NOMO-1 (cell line): ENCODE results near the gene GNAI1.

Experiments used
- DNase-seq, 2 experiments: peaks; one replicate each; lab custom pipeline; 2025; ENCODE audit not compliant: unreplicated experiment in 2 of 2; lab: John Stamatoyannopoulos, UW

GNAI1 gene

DNA sequence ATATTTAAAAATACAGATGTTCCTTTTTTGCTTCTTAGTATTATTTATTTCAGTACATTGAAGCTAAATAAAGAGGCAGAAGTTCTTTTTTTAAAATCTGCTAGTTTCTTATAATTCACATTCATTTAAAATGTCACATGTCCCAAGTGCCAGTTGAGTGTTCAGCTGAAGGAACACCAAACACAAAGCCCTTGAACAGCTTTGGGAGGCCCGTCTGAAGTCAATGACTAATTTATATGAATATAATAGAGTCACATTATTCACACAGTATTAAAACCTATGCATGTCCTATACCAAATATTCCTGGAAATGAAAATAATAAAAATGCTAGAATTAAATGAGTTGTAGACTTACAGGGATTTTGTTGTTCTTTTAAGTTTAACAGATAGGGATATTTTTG is 70.3 kb downstream of the GNAI1 start:
- no peak for DNase-seq

DNA sequence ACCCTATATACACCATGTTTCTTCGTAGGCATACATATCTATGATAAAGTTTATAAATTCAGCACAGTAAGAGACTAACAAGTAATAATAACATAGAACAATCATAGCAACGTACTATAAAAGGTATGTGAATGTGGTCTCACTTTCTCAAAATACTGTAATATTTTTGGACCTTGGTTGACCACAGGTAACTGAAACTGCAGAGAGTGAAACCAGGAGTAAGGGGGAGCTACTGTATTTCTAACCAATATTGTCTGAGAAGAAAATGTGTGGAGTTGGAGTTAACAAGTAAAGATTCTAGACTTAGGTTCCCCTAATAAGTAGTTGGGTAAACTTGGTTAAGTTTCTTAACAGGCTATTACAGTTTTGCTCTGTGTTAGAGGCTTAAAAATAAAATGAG is 72.1 kb downstream of the GNAI1 start:
- peak in 1 of 2 experiments; percentile 55 for DNase-seq

DNA sequence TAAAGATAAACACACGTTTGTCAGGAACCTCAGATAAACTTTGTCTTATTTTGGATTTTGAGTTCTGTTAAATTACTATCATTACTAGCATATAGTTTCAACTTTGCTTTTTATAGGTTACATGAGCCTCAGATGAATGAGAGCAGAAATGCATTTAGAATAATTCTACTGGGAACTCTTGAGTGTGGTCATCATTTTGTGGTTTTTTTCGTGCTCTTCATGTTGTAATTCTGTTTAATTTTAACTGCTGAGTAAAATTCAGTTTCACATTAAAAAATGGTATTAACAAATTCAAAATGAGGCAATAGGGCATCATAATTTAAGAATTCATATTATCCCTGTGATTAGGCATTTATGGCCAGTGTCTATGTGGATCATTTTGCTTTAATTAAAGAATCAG is 72.9 kb downstream of the GNAI1 start:
- peak; percentile 67 to 89 for DNase-seq

DNA sequence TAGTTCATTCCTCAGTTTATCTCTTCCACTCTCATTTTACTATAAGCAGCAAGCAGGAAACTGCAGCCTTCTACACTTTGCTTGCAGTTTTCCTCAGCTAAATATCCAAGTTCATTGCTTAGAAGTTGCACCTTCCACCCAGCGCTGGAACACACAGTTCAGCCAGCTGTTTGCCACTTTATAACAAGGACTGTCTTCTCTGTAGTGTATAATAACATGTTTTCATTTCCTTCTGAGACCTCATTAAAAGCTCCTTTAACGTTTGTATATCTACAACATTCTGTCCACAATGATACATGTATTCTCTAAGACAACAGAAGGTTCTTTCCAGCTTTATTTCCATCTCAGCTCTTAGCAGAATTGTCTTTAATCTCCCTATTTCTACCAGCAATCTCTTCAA is 74.1 kb downstream of the GNAI1 start:
- no peak for DNase-seq

DNA sequence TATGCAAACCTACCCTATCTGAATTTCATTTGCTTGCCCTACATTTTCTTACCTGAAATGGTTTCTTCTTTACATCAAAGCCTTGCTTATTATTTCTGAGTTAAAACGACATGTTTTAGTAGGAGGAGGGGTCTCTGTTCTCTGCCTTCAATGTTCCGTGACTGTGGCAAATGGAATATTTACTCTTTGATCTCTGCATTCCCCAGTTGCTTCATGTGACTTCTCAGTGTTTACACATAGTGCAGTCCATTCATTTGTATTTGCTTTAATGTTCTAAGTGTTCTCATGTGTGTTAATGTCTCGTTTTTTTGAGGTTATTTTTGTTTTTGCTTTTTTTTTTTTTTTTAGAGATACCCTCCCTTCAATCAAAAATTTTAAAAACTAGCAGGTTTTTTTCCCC is 75.8 kb downstream of the GNAI1 start:
- no peak for DNase-seq

DNA sequence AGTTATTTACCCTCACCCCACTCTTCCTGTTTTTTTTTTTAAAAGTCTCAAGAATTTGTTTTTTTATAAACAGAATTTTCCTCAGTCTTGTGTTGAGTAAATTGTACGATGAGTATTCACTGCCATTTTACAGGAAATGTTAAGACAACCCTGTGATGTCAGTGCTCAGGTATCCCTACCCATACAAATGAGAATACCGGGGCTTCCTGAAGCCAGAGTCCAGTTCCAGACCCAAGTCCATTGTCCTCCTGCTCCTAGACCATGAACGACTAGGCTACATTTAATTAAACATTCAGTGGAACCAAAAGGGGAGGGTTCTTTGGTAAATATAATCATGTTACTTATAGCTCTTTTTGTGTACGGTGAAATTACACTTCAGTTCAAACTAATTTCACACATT is 79.2 kb downstream of the GNAI1 start:
- no peak for DNase-seq

DNA sequence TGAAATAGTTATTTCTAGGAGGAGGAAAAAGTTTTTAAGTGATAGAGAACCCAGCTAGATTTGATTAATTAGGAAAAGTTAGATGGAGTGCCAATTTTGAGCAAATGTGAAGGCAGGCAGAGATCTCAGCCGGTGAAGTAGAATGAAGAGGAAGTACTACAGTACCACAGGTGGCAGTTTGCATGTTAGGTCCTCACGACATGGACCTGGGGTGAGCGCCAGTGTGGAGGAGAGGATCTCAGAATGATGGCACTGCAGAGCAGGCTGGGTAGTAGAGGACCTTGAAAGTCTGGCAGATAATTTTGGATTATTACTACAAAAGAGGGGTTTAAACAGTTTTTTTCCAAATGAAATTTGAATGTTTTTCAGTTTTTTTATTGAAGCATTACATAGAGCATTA is 81.1 kb downstream of the GNAI1 start:
- DNase-seq = no peak

DNA sequence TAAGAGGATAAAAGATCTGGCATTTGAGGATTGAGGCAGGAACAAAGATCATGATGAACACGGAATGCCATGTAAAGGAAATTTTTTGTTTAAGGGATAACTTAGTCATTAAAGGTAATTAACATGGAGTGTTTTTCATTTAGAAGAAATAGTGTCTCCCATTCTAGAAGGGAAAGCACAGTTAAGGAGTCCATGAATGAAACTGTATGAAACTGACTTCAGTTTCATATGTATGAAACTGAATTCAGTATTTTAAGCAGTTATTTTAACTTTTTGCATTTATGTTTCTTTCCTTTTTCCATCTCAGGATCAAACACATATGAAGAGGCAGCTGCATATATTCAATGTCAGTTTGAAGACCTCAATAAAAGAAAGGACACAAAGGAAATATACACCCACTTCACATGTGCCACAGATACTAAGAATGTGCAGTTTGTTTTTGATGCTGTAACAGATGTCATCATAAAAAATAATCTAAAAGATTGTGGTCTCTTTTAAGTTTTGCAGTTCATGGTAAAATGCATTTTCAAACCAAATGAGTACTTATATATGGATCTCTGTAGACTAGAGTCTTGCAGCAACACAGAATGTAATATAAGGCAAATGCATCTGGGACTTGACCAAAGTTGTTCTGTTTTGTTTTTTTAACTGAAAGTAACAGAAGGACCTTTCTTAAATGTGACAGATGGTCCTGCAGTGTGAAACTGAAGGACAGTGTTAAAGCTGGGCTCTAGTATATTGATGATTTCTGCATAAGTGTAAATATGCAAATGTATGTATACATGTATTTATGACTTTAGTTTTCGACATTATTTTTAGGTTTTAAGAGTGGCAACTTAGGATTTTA is 82.6 kb downstream of the GNAI1 start:
- no peak for DNase-seq

DNA sequence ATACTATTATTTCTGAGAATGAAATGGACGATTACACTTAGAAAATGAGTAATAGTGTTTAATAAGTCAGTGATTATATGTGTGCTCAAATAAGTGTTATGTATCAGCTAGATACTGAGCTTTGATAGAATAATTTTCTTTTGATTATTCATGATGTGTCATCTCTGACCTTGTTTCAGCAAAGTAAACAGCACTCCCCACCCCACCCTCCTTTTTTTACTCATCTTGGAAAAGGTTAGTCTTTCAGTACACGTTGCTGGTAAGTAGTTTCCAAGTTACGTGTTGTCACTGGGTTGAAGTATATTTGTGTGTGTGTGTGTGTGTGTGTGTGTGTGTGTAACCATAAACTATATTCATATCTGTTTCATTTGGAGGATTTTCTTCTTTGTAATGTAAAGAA is 84.1 kb downstream of the GNAI1 start:
- DNase-seq = no peak

DNA sequence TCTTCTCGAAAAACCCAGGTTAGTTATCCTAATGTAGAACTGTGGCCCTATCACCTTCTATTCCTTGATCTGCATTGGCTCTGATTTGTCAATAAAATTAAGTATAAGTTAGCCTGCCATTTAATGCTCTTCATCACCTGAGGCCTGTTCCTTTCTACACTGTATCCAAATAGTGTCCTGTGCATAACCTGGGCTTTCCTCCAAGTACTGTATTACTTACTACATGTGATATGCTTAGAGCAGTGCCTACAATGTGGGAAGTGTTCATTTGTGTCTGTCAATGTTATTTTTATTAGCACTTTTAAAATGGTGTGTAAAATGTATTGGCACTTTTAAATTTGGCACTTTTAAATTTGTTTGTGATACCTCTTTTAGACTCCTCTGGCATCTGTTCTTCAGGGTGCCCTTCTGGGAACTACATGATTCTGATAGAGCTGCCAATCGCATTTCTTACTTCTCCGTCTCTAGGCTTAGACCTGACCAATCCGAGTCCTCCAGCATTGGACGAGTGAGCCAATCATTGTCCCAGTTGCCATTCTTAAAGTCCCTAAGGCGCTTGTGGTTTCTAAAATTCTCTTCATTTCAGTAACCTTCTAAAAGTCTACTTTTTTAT is 85.5 kb downstream of the GNAI1 start:
- no peak for DNase-seq

DNA sequence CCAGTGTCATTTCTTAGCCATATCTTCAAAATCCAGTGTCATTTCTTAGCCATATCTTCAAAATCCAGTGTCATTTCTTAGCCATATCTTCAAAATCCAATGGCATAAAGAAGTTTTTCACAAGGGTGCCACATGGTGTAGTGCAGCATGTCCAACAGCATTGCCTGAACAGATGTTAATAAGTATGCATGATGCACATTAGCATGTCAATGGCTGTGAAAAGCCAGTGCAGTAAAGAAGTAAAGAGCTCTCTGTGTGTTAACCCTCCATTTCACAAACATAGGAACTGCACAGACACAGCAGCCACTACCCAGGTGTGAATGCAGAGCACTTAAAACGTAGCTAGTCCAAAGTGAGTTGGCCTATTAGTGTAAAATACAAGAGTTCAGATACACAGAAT is 89.8 kb downstream of the GNAI1 start:
- DNase-seq = no peak

DNA sequence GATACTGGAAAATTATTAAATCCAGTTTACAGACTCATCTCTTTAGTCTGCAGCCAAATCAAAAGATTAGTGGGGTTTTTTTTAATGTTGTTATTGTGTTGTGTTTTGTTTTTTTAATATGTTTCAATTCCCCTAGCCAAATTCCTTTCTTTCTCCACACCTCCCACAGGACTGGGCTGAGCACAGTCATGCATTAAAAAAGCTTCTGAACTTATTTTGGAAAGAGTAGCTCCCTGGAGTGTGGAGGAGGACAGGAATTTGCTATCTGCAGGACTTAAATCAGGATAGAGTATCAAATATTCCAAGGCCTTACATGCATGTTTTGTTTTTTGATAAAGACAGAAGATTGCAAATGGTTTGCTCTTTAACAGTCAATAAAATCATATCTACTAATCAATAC is 90.7 kb downstream of the GNAI1 start:
- DNase-seq = no peak

DNA sequence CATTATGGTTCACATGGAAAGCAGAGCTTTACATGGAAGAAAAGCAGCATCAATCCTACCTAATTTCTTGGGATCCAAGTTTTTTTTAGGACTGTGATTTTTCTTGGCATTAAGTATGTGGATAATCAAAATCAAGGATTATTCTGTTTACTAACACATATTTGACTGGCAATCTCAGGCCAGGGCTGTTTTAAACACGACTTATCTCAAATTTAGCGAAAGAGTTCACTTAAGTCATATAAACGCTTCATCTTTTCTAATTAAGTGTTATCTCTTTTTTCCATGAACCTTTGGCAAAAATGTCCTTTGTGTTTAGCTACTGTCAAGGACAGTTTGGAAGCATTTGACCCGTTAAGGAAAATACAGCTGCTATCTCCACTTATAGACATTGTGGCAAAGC is 92.0 kb downstream of the GNAI1 start:
- DNase-seq = no peak

DNA sequence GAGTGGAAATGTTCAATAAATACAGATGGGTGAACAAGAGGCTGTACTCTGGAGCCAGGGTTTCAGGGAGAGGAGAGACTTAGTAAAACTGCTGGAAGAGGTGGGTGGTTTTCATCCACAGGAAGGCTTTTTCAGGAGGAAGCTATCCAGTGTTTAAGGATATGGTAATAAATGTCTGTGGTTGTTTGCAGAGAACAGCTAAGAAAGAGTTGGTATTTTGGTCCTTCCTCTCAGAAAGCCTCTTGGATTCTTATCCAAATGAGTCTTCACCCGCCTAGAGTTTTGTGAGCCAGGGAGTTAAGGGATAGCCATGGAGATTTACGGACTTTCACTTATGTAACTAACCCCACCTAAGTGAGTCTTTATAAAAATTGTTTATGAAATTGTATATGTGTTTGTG is 95.7 kb downstream of the GNAI1 start:
- DNase-seq = no peak

DNA sequence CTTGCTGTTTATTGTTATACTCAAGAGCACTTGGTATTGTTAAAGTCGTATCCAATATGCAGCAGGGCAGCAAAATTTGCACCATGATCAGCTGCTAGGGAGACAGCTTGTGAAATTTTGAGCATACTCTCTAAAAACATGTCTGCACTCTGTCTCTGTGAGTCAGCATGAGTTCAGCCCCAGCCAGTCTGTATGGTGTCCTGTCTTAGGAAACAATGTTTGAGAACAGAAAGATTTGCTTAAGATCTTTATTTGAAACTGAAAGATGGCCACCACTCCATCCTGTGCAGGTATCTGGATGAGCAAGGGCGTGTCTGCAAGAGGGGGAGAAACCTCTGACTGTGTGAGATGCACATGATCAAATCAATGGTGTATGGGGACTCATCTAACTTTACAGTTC is 97.1 kb downstream of the GNAI1 start:
- DNase-seq = no peak

DNA sequence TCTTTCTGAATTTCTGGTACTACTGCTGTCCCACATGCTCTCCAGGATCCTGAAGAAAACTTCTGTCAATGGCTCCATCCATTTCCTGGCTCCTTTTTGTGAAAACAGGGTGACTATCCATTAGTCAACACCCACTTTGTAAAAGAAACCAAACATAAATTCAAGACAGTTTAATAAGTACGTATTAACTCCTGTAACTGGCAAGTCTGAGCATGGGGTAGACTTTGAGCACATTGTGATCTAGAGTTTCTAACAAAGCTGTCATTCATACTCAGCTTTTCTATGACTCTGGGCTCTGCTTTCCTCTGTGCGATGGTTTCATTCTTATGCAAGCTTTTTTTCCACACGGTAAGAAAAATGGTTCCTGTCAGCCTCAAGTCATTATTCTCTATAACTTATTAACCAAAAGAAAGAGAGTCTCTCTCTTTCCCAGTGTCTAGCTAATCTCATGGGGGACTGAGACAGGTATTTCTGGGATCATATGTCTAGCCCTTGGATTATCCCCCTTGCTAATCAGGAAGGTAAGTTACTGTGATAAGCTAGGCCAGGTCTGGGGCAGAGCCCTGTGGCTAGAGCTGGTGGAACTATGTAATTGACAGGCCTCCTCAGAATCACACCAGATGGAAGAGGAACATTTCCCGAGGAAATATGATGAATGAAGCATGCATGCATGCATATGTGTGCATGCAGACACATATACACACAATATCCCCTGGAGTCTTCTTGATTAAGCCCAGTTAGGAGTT is 98.5 kb downstream of the GNAI1 start:
- DNase-seq = no peak

DNA sequence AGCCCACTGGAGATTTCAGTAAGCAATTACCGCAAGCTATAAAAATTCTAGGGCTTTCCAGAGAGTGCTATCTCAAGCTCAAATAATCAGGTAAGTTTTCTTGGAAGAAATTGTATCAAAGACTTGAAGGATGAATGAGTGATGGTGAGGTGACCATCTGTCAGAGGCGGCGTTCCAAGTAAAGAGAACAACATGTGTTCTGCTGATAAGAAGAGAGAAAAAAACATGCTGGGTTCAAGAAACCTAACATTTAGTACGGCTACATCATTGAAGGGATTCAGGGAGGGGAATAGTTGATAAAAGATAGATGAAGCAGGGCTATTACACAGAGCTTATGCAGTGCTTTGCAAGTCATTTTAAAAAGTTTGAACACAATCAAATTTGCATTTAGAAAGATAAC is 100.7 kb downstream of the GNAI1 start:
- no peak for DNase-seq

DNA sequence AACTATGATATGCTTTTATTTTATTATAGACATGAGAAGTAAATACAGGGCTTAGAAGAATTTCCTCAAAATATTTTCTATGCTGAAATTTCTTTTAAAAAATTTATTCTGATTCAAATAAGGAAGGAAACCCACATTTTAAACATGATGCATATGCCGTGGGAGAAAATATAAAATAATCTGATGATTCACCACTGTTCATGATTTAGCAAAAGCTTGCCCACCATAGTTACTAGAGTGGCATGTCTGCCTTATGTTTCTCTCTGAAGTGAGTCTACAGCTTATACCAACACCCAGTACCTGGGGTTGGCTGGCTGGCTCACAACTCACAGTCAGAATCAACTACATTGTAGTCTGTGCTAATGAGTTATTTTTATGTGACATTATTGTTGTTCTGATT is 102.0 kb downstream of the GNAI1 start:
- DNase-seq = no peak

DNA sequence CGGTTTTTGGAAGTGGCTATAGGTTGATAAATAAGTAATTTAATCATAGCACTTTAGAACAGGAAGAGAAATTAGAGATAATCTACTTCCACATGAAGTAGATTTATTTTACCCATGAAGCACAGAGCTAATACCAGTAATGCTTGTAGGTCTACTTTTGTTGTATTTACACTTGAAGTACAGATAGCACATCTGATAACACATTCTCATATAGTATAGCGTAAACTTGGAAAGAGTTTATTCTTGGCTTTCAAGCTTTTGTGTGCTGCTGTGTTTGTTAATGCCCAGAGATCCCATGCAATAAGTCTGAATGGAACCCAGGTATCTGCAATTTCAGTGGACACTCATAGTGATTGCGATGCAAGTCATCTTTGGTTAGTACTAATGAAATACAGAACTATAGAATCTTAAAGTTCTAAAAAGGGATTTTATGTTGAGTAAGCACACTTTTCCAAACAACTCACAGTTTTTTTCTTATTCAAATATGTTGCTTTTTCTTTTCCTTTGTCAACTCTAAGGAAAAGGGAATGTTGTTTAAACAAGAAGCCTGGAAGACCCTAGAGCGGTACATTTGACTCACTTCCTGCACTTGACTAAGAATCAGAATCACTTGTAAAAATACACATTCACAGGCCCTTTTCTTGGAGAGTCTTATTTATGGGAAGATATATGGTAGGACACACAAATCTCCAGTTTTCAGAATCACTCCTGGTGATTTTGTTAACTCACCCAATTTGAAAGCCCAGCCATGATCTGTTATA is 105.8 kb downstream of the GNAI1 start:
- no peak for DNase-seq

DNA sequence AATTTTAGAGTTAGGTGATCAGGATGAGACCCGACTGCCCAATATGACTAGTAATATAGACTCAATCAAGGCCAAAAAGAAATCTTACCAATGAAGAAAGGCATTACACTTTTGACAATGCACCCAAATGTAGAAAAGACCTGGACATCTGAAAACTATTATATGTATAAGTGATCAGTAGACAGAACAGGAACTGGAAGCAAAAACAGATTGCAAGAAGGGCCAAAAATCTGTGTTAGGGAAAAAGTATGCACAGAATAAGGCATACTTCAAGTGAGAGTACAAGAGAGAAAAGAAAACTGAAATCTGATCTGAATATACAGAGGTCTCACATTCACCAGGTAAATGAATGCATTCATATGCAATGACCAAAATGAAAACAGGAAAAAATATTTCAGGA is 107.0 kb downstream of the GNAI1 start:
- DNase-seq = no peak

DNA sequence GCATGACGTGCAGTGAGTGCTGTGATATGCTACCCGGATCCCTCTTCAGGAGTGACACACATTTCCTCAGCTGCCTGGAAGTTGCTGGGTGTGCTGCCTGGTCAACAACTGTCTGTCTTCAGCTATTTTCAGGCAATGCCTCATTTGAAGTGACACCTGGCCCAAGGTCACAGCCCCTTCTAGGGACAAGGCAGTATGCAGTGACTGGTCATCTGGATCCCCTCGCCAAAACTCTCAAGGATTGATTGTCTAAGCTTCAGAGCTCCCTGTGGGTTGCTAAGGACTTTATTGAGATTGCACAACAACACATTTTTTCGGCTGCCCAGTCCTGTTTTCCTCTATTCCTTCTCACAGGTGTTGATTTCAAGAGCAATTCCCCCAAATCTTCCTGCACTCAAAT is 108.8 kb downstream of the GNAI1 start:
- no peak for DNase-seq
